RWPE1 (cell line): Measurements from ENCODE around the gene ZMIZ1.
A peak's percentile ranks its signal among the peaks of the same experiment; 100 is the strongest.

Experiments
- CTCF ChIA-PET: fragments of 350-600 bp; sonication (Branson Sonifier 250); formaldehyde crosslinking; extraction: SDS; loops from one replicate; lab custom pipeline; 2021; lab: Yijun Ruan, JAX
- POLR2A ChIA-PET: fragments of 400-600 bp; formaldehyde crosslinking; extraction: SDS; loops from one replicate; lab custom pipeline; 2020; ENCODE audit warnings: antibody characterized with exemption; ENCODE audit not compliant: low non-redundant PET; lab: Yijun Ruan, JAX
- DNase-seq: peaks from one replicate; pipeline ENCODE4 v3.0.0; 2012; ENCODE audit warnings: low spot score
- H3K27ac ChIP-seq: fragments of 450-650 bp; 2 replicates; pipeline ENCODE4 v1.5.1; 2017
- CTCF ChIP-seq: fragments of 450-650 bp; conservative IDR thresholded peaks from 2 replicates; pipeline ENCODE4 v1.5.1; 2017; ENCODE audit warnings: low read depth, mild to moderate bottlenecking

Gene ZMIZ1

GRCh38 chr10:79224263-79224949, 155.6 kb downstream of the ZMIZ1 start:
- peak overlapping the region; percentile 16; the same call in 1 of the 2 replicates for H3K27ac ChIP-seq
- no peak for TF ChIP-seq CTCF
- ChIA-PET CTCF (interaction anchor here (0.6 kb wide), 1 partner anchor 9 kb away, joined by 5 read pairs; no protein-coding TSS in a partner anchor), POLR2A (no interaction called here)
- no peak for DNase-seq

DNA sequence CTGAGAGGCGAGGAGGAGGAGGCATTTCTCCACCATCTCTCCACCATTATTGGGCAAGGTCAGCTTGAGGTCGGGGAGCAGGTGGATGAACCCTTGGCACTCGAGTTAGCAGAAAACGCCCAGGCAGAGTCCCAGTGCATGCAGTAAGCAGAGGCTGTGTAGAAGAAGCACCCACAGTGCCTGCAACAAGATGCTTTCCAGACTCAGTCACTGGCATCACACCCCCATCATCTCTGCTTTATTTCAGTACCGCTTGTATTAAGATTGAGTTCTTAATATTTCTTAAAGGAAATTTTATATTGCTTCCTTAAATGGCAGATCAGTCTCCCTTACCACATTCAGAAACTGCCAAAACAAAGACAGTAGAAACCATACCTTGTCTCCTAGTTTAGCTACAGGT, 156.2 kb downstream of the ZMIZ1 start:
- no peak for DNase-seq
- peak overlapping the region; percentile 16; the same call in 1 of the 2 replicates for H3K27ac ChIP-seq
- ChIA-PET CTCF (no interaction called here), POLR2A (no interaction called here)
- no peak for TF ChIP-seq CTCF

DNA sequence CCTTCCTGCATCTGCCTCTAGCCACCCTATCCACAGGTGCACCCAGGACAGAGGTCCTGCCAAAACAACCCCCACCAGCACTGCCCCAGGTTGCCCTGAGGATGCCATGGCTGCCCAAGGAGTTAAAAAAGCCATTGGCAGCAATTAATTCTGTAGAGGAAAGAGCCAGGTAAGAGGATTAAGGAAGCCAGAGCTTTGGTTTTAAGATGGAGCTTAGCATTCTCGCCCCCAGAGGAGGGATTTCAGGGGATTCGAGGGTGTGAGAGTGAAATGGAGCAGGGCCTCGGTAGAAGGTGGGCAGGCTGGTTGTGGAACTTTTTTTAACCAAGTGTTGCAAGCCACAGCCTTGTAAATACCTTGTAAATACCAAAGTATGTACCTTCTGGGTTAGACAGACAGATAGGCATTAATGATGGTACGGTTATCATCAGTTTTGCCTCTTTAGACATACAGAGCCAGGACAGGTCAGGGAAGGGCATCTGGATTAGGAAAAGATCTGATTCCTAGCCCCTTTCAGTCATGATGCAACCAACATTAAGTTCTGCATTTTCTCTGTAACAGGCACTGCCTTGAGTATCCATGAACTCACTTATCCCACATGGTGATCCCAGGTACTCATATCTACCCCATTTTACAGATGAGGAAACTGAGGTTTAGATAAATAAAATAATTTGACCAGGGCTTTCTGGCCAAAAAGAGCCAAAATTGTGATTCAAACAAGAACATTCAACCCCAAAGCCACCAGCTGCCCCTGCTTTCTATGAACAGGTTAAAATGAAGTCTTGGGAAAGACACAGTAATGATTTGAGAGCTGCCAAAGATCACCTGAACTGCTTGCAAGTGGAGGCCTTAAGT, 157.9 kb downstream of the ZMIZ1 start:
- ChIA-PET POLR2A (interaction anchor here (0.5 kb wide), 1 partner anchor 12 kb away, joined by 3 read pairs; no protein-coding TSS in a partner anchor), CTCF (interaction anchor here (0.6 to 0.7 kb wide), 2 partner anchors 30 to 501 kb away, joined by 3 to 6 read pairs; no protein-coding TSS in a partner anchor)
- H3K27ac ChIP-seq: no peak overlapping the region
- no peak for DNase-seq
- TF ChIP-seq CTCF: no peak

GRCh38 chr10:79229071-79229541, 160.3 kb downstream of the ZMIZ1 start:
- POLR2A ChIA-PET: interaction anchor here (0.8 kb wide), 1 partner anchor 13 kb away, joined by 4 read pairs; no protein-coding TSS in a partner anchor
- CTCF ChIA-PET: interaction anchor here (0.6 kb wide), 2 partner anchors 14 to 80 kb away, joined by 3 to 4 read pairs; no protein-coding TSS in a partner anchor
- peak; percentile 84 for DNase-seq
- peak overlapping the region; percentile 43 for H3K27ac ChIP-seq
- TF ChIP-seq CTCF: no peak

DNA sequence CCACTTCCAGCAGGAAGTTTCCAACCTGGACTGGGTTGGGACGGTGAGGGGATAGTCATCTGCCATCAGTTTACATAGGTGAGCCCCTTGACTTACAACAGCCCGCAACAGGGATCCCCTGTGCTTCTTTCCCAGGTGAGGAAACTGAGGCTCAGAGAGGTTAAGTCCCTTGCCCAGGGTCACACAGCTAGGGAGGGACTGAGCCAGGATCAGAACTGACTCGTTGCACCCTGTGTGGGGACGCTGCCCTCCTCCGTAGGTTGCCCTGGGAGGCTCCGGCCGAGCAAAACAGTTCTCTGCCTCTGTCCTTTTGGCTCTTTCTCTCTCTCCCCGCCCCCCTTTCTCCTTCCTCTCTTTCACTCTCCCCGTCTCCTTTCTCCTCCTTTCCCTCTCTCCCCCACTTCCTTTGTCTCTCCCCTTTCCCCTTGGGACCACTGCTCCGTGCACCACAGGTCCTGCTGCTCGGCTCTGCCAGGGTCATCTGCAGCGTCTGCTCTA, 161.1 kb downstream of the ZMIZ1 start:
- no peak for DNase-seq
- 0 out of 2 replicates have a peak overlapping the region, but pooled peaks have one; percentile 3 for H3K27ac ChIP-seq
- no peak for TF ChIP-seq CTCF
- ChIA-PET CTCF (interaction anchor here (0.5 to 0.7 kb wide), 4 partner anchors 14 to 1353 kb away, joined by 3 read pairs; no protein-coding TSS in a partner anchor), POLR2A (no interaction called here)
